GM12878 (cell line): ENCODE results near the gene PPIA. TPM values are rescaled to one million over a fixed set of nuclear protein-coding genes. Genes with fewer than 3 reads are reported as not detected.

Experiments used
- ATAC-seq: fragments of 200-7000 bp; cut with Tn5 transposase; 3 replicates; pipeline ENCODE4 v1.9.1; 2020; ENCODE audit warnings: mild to moderate bottlenecking, moderate library complexity
- BruUV-seq: library from RNA; stranded (reverse); fragments of 400-500 nt; replicated peaks from 2 replicates; lab custom pipeline; 2021; lab: Mats Ljungman, UMichigan
- CTCF ChIA-PET: fragments of 300-600 bp; sonication (Branson Sonifier 250); formaldehyde crosslinking; extraction: SDS; loops from one replicate; lab custom pipeline; 2021; ENCODE audit warnings: inconsistent platforms; lab: Yijun Ruan, JAX
- POLR2A ChIA-PET: fragments of 350-600 bp; formaldehyde crosslinking; extraction: SDS; loops from one replicate; lab custom pipeline; 2021; ENCODE audit warnings: inconsistent platforms; lab: Charles Lee
- RAD21 ChIA-PET: fragments of 300-600 bp; sonication (Branson Sonifier 250); formaldehyde crosslinking; loops from one replicate; lab custom pipeline; 2023; ENCODE audit warnings: antibody characterized with exemption; ENCODE audit not compliant: unreplicated experiment; lab: Charles Lee
- SMC1A ChIA-PET: fragments of 300-600 bp; sonication (Branson Sonifier 250); formaldehyde crosslinking; loops from one replicate; lab custom pipeline; 2023; ENCODE audit not compliant: unreplicated experiment, uncharacterized antibody; lab: Charles Lee
- DNase-seq: peaks from one replicate; pipeline ENCODE4 v3.0.0-alpha.2; 2011; ENCODE audit warnings: low read depth, low spot score
- FAIRE-seq: peaks from 3 replicates; lab custom pipeline; 2011; peaks lifted over from hg19 to GRCh38; lab: Jason Lieb, UNC
- H2AFZ ChIP-seq: 2 replicates; pipeline ENCODE4 v1.6.0; 2011; ENCODE audit warnings: low read depth, low read length, control low read depth; ENCODE audit not compliant: control insufficient read depth
- H3K27ac ChIP-seq: 2 replicates; pipeline ENCODE4 v1.5.1; 2011; ENCODE audit warnings: control low read depth; ENCODE audit not compliant: control insufficient read depth, insufficient read depth
- H3K27me3 ChIP-seq, 2 experiments: replicated peaks in 1 of 2; 2 replicates each; pipeline versions ENCODE4 v1.6.0 to v1.6.1; 2011; ENCODE audit warnings: low read length in 1 of 2; ENCODE audit not compliant: control insufficient read depth in 2 of 2, insufficient read depth in 2 of 2
- H3K36me3 ChIP-seq, 2 experiments: 2 replicates each; pipeline ENCODE4 v1.5.1; 2011; ENCODE audit warnings: low read length in 1 of 2; ENCODE audit not compliant: control insufficient read depth in 2 of 2, insufficient read depth in 2 of 2
- H3K4me1 ChIP-seq: 2 replicates; pipeline ENCODE4 v1.6.1; 2011; ENCODE audit warnings: mild to moderate bottlenecking, low read length, moderate library complexity, mixed read lengths; ENCODE audit not compliant: control insufficient read depth, insufficient read depth
- H3K4me2 ChIP-seq: 2 replicates; pipeline ENCODE4 v1.6.0; 2011; ENCODE audit warnings: control low read depth; ENCODE audit not compliant: control insufficient read depth, insufficient read depth
- H3K4me3 ChIP-seq: fragments of 200-600 bp; sonication (generic); 2 replicates; pipeline ENCODE4 v1.5.1; 2016
- H3K79me2 ChIP-seq: 2 replicates; pipeline ENCODE4 v1.6.0; 2011; ENCODE audit warnings: low read length; ENCODE audit not compliant: control insufficient read depth, insufficient read depth
- H3K9ac ChIP-seq: 2 replicates; pipeline ENCODE4 v1.8.0; 2011; ENCODE audit warnings: low read length, control low read depth, mixed read lengths; ENCODE audit not compliant: control insufficient read depth, insufficient read depth
- H3K9me3 ChIP-seq: replicated peaks from 3 replicates; pipeline ENCODE4 v1.5.1; 2011; ENCODE audit warnings: mild to moderate bottlenecking, low read length; ENCODE audit not compliant: control insufficient read depth, insufficient read depth
- H4K20me1 ChIP-seq: 2 replicates; pipeline ENCODE4 v1.6.0; 2011; ENCODE audit not compliant: control insufficient read depth, insufficient read depth
- BRCA1 ChIP-seq: IDR thresholded peaks from 2 replicates; pipeline ENCODE4 v1.6.1; 2011; ENCODE audit warnings: low read depth, low read length, improper control_type of control experiment
- CBFB ChIP-seq: IDR thresholded peaks from 2 replicates; pipeline ENCODE4 v1.6.1; 2016; ENCODE audit warnings: antibody characterized with exemption, low read depth
- CBX5 ChIP-seq: sonication (generic); IDR thresholded peaks from 2 replicates; pipeline ENCODE4 v1.6.1; 2016; ENCODE audit warnings: low read depth, moderate library complexity, mild to moderate bottlenecking, inconsistent platforms
- DPF2 ChIP-seq: fragments of 450-650 bp; IDR thresholded peaks from 2 replicates; pipeline ENCODE4 v1.6.1; 2017; ENCODE audit warnings: mild to moderate bottlenecking
- FOXM1 ChIP-seq: IDR thresholded peaks from 2 replicates; pipeline ENCODE4 v1.6.1; 2012; ENCODE audit warnings: low read depth, mild to moderate bottlenecking, inconsistent platforms, low read length, moderate library complexity
- HSF1 ChIP-seq: fragments of 150-350 bp; IDR thresholded peaks from 2 replicates; pipeline ENCODE4 v1.6.1; 2014; ENCODE audit warnings: mild to moderate bottlenecking, low read depth, low read length
- MEF2A ChIP-seq: IDR thresholded peaks from 2 replicates; pipeline ENCODE4 v1.6.1; 2011; ENCODE audit warnings: low read depth, mild to moderate bottlenecking, low read length, moderate library complexity; ENCODE audit not compliant: insufficient read depth
- PAX5 ChIP-seq: IDR thresholded peaks from 2 replicates; pipeline ENCODE4 v1.6.1; 2011; ENCODE audit warnings: low read depth, low read length, borderline replicate concordance
- RAD51 ChIP-seq: fragments of 450-650 bp; IDR thresholded peaks from 2 replicates; pipeline ENCODE4 v1.6.1; 2016; ENCODE audit warnings: moderate library complexity, mild to moderate bottlenecking, inconsistent platforms
- RELB ChIP-seq: fragments of 450-650 bp; IDR thresholded peaks from 2 replicates; pipeline ENCODE4 v1.6.1; 2017; ENCODE audit warnings: low read depth, mild to moderate bottlenecking, moderate library complexity
- REST ChIP-seq: IDR thresholded peaks from 2 replicates; pipeline ENCODE4 v1.6.1; 2012; ENCODE audit warnings: mild to moderate bottlenecking, low read depth, low read length
- SP1 ChIP-seq: IDR thresholded peaks from one replicate; pipeline ENCODE4 v1.6.1; 2011; ENCODE audit warnings: low read depth, low read length
- SRF ChIP-seq, 2 experiments: IDR thresholded peaks; 2 replicates each; pipeline ENCODE4 v1.6.1; 2011; ENCODE audit warnings: low read depth in 2 of 2, low read length in 2 of 2, mild to moderate bottlenecking in 1 of 2, moderate library complexity in 1 of 2
- STAT3 ChIP-seq: IDR thresholded peaks from 2 replicates; pipeline ENCODE4 v1.6.1; 2011; ENCODE audit warnings: low read depth, low read length, improper control_type of control experiment
- SUPT20H ChIP-seq: IDR thresholded peaks from 2 replicates; pipeline ENCODE4 v1.6.1; 2011; ENCODE audit warnings: low read depth, mild to moderate bottlenecking, low read length, moderate library complexity, borderline replicate concordance; ENCODE audit not compliant: control insufficient read depth
- WGBS: methylation state at CpG from one replicate; pipeline ENCODE4 v1.1.6; 2016; ENCODE audit warnings: low lambda C conversion rate; ENCODE audit not compliant: insufficient replicate concordance, insufficient coverage; ENCODE audit errors: missing lambda C conversion rate; 5-methylcytosine and 5-hydroxymethylcytosine counted together
- in situ Hi-C: fragments of 300-500 bp; cut with MboI; formaldehyde crosslinking; loops from 9 replicates; pipeline ENCODE4 v1.14.3; 2018; ENCODE audit warnings: mixed read lengths
- intact Hi-C: fragments of 100-400 bp; cut with micrococcal nuclease; formaldehyde crosslinking; loops from one replicate; pipeline ENCODE4 v1.14.2; 2022; ENCODE audit not compliant: unreplicated experiment
- polyA plus RNA-seq, 11 experiments: library from polyadenylated mRNA; depleted of rRNA in 4 of 11; unstranded in 6 of 11; stranded (reverse) in 5 of 11; fragments of >200 nt; fragmentation: Nextera tagmentation in 4 of 11; fragmentation: Illumina TruSeq in 1 of 11; extraction: Ambion mirVana in 4 of 11; extraction: Trizol in 1 of 11; gene quantifications; 1 replicate in 1 of 11; 2 replicates in 10 of 11; pipeline versions ENCODE4 v1.2.1 to v1.2.3, GENCODE V29; 2011 to 2016; ENCODE audit warnings: inconsistent platforms in 2 of 11, missing spikeins in 2 of 11, low read depth in 1 of 11
- total RNA-seq, 4 experiments: library from RNA; depleted of rRNA in 3 of 4; stranded (reverse); fragments of >200 nt in 3 of 4; fragmentation: Illumina TruSeq in 1 of 4; extraction: Trizol in 1 of 4; gene quantifications; 2 replicates each; pipeline versions ENCODE4 v1.2.1 to v1.2.3, GENCODE V29; 2013 to 2021
- TF ChIP-seq, protein P1 (sequence below): fragments of 450-650 bp; IDR thresholded peaks from 2 replicates; pipeline ENCODE4 v1.6.1; 2017; ENCODE audit warnings: borderline replicate concordance

Gene PPIA
- total and polyA plus RNA-seq, 10 of the 15 experiments (the other 5 are each of a cell fraction or from before 2014, with no cell fraction given) = 2,712 to 7,982 (median 5,027) TPM

DNA sequence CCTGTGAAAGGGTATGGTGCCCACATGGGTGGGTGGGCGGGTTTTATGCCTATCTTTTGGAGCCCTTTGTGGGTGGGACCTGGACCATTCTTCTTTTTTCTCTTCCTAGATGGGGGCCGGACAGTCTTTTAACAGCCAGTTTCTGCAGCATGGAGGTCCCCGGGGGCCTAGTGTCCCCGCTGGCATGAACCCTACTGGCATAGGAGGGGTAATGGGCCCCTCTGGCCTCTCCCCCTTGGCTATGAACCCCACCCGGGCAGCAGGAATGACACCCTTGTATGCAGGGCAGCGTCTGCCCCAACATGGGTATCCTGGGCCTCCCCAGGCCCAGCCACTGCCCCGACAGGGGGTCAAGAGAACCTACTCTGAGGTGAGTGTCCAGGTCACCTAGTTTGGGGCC, 38.7 kb upstream of the PPIA start:
- in situ Hi-C loops (no loop called here), intact Hi-C loops (no loop called here)
- H3K27me3 ChIP-seq = no peaks in the 10 kb centered on the region
- SMC1A ChIA-PET = no interaction called here
- no peak for ATAC-seq
- peaks cover 14% of the 10 kb centered on the region for H3K4me1 ChIP-seq
- H3K79me2 ChIP-seq = peaks cover 38% of the 10 kb centered on the region
- H2AFZ ChIP-seq = no peak overlapping the region
- no TSS peak for BruUV-seq
- POLR2A ChIA-PET = interaction anchor here (0.5 kb wide), 1 partner anchor 669 kb away, joined by 3 read pairs; no protein-coding TSS in a partner anchor
- H3K4me3 ChIP-seq = no peak overlapping the region
- H4K20me1 ChIP-seq = peaks cover 6% of the 10 kb centered on the region; the same call in 1 of the 2 replicates
- CTCF ChIA-PET = no interaction called here
- RAD21 ChIA-PET = no interaction called here
- peaks cover 17 to 30% of the 10 kb centered on the region in 2 experiments for H3K36me3 ChIP-seq
- no peak for DNase-seq
- no peak overlapping the region for H3K9ac ChIP-seq
- FAIRE-seq = no peak
- no peak overlapping the region for H3K4me2 ChIP-seq
- WGBS = 87% methylated on average over 7 of the region's 7 CpGs
- no peaks in the 10 kb centered on the region for H3K9me3 ChIP-seq
- H3K27ac ChIP-seq = no peak overlapping the region
- no peak for TF ChIP-seq PAX5
- no peak for TF ChIP-seq FOXM1
- TF ChIP-seq STAT3 = no peak
- no peak for TF ChIP-seq CBX5
- no peak for TF ChIP-seq REST
- TF ChIP-seq DPF2 = no peak
- no peak for TF ChIP-seq CBFB
- TF ChIP-seq HSF1 = no peak
- TF ChIP-seq, protein P1, sequence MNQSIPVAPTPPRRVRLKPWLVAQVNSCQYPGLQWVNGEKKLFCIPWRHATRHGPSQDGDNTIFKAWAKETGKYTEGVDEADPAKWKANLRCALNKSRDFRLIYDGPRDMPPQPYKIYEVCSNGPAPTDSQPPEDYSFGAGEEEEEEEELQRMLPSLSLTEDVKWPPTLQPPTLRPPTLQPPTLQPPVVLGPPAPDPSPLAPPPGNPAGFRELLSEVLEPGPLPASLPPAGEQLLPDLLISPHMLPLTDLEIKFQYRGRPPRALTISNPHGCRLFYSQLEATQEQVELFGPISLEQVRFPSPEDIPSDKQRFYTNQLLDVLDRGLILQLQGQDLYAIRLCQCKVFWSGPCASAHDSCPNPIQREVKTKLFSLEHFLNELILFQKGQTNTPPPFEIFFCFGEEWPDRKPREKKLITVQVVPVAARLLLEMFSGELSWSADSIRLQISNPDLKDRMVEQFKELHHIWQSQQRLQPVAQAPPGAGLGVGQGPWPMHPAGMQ = no peak
- no peak for TF ChIP-seq BRCA1
- no peak for TF ChIP-seq SUPT20H
- TF ChIP-seq RAD51 = no peak
- TF ChIP-seq SRF (IDR thresholded peaks at IDR 0.05; ENCODE audit: low read depth in 2 of 2, low read length in 2 of 2) = no peak
- no peak for TF ChIP-seq RELB
- no peak for TF ChIP-seq SP1
- TF ChIP-seq MEF2A = no peak
